NCI-H460 (cell line): Measurements from ENCODE around the gene HDAC4. TPM values are rescaled to one million over a fixed set of nuclear protein-coding genes. Genes with fewer than 3 reads are reported as not detected.

Source experiments
- DNase-seq: peaks from one replicate; pipeline ENCODE4 v3.0.0-alpha.2; 2016; ENCODE audit warnings: low read depth; ENCODE audit errors: extremely low read depth
- total RNA-seq: library from RNA; depleted of rRNA; stranded (reverse); fragments of >200 nt; shearing (Covaris generic); gene quantifications from 2 replicates; pipeline ENCODE4 v1.2.3, GENCODE V29; 2014

The HDAC4 gene
- total RNA-seq, 1 experiment from 2014 or later: 21.0 TPM

- no peak for DNase-seq
Observed at GRCh38 chr2:239110595-239111048, 290.2 kb downstream of the HDAC4 start.

GRCh38 chr2:239109928-239110545, 290.8 kb downstream of the HDAC4 start:
- no peak for DNase-seq

GRCh38 chr2:239109041-239109927, 291.5 kb downstream of the HDAC4 start:
- DNase-seq: no peak

- no peak for DNase-seq
Observed at GRCh38 chr2:239108459-239108858, 292.4 kb downstream of the HDAC4 start.

GRCh38 chr2:239107936-239108335, 292.9 kb downstream of the HDAC4 start:
- DNase-seq: no peak

GRCh38 chr2:239106966-239107365, 293.9 kb downstream of the HDAC4 start:
- no peak for DNase-seq

- DNase-seq: peak; percentile 73
Observed at GRCh38 chr2:239106314-239106908, 294.4 kb downstream of the HDAC4 start.

GRCh38 chr2:239105234-239105633, 295.6 kb downstream of the HDAC4 start:
- no peak for DNase-seq

GRCh38 chr2:239104800-239105199, 296.0 kb downstream of the HDAC4 start:
- no peak for DNase-seq

- DNase-seq: no peak
Observed at GRCh38 chr2:239103125-239104098, 297.4 kb downstream of the HDAC4 start.

- DNase-seq: no peak
Observed at GRCh38 chr2:239102266-239102665, 298.6 kb downstream of the HDAC4 start.

- no peak for DNase-seq
Observed at GRCh38 chr2:239101807-239102206, 299.0 kb downstream of the HDAC4 start.

GRCh38 chr2:239101071-239101470, 299.7 kb downstream of the HDAC4 start:
- no peak for DNase-seq

- DNase-seq: no peak
Observed at GRCh38 chr2:239099474-239099873, 301.3 kb downstream of the HDAC4 start.

GRCh38 chr2:239098288-239098970, 302.4 kb downstream of the HDAC4 start:
- peak; percentile 92 for DNase-seq

GRCh38 chr2:239097428-239097696, 303.5 kb downstream of the HDAC4 start:
- DNase-seq: no peak

- no peak for DNase-seq
Observed at GRCh38 chr2:239096676-239097427, 304.0 kb downstream of the HDAC4 start.

GRCh38 chr2:239095460-239096081, 305.2 kb downstream of the HDAC4 start:
- DNase-seq: no peak

- no peak for DNase-seq
Observed at GRCh38 chr2:239094867-239095266, 306.0 kb downstream of the HDAC4 start.
